GM21825 (cell line): ENCODE data around the gene SPATA31E1.
"Not testable (repeated sequence)": the region's sequence is repeated elsewhere in the genome, so short reads cannot be mapped to it uniquely, and the experiment has no call there.

Source experiments
- ATAC-seq: cut with Tn5 transposase; IDR thresholded peaks from one replicate; pipeline ENCODE4 v1.9.1; 2021; ENCODE audit warnings: mild to moderate bottlenecking, moderate library complexity; ENCODE audit not compliant: unreplicated experiment

Gene SPATA31E1

GRCh38 chr9:87919013-87919412 lies 36.3 kb downstream of the SPATA31E1 start:
- not testable (repeated sequence) for ATAC-seq

GRCh38 chr9:87921561-87921960 lies 38.9 kb downstream of the SPATA31E1 start:
- not testable (repeated sequence) for ATAC-seq

- ATAC-seq = not testable (repeated sequence)
These were observed 40.3 kb downstream of the SPATA31E1 start for GRCh38 chr9:87923012-87923411.

GRCh38 chr9:87924851-87925250 lies 42.2 kb downstream of the SPATA31E1 start:
- ATAC-seq = not testable (repeated sequence)

- ATAC-seq = not testable (repeated sequence)
These were observed 46.5 kb downstream of the SPATA31E1 start for GRCh38 chr9:87929152-87929551.

- ATAC-seq = not testable (repeated sequence)
These were observed 51.8 kb downstream of the SPATA31E1 start for GRCh38 chr9:87934444-87934843.

- ATAC-seq = not testable (repeated sequence)
These were observed 54.7 kb downstream of the SPATA31E1 start for GRCh38 chr9:87937352-87937751.

GRCh38 chr9:87937918-87938317 lies 55.2 kb downstream of the SPATA31E1 start:
- ATAC-seq = not testable (repeated sequence)

- ATAC-seq = not testable (repeated sequence)
These were observed 55.7 kb downstream of the SPATA31E1 start for GRCh38 chr9:87938336-87938735.
